ENCODE data around the gene VN1R5. TPM values are rescaled to one million over a fixed set of nuclear protein-coding genes. Genes with fewer than 3 reads are reported as not detected.

Gene VN1R5
- total RNA-seq, 2 donors from 2014 or later: 0.62 TPM; not detected in 1

- no peak for DNase-seq (ENCODE audit: low spot score)
- Histone ChIP-seq H3K4me1 (replicated peaks) (no peaks in the 10 kb centered on the region), H3K27ac (no peak overlapping the region), H3K36me3 (no peaks in the 10 kb centered on the region), H3K27me3 (replicated peaks; ENCODE audit: insufficient read depth) (no peaks in the 10 kb centered on the region), H3K9me3 (no peaks in the 10 kb centered on the region), H3K4me3 (no peak overlapping the region)
- TF ChIP-seq, protein P1, sequence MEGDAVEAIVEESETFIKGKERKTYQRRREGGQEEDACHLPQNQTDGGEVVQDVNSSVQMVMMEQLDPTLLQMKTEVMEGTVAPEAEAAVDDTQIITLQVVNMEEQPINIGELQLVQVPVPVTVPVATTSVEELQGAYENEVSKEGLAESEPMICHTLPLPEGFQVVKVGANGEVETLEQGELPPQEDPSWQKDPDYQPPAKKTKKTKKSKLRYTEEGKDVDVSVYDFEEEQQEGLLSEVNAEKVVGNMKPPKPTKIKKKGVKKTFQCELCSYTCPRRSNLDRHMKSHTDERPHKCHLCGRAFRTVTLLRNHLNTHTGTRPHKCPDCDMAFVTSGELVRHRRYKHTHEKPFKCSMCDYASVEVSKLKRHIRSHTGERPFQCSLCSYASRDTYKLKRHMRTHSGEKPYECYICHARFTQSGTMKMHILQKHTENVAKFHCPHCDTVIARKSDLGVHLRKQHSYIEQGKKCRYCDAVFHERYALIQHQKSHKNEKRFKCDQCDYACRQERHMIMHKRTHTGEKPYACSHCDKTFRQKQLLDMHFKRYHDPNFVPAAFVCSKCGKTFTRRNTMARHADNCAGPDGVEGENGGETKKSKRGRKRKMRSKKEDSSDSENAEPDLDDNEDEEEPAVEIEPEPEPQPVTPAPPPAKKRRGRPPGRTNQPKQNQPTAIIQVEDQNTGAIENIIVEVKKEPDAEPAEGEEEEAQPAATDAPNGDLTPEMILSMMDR (IDR thresholded peaks at IDR 0.05): no peak
- TF ChIP-seq POLR2A (IDR thresholded peaks at IDR 0.05): no peak
- no peak for TF ChIP-seq POLR2AphosphoS5 (IDR thresholded peaks at IDR 0.05)
- intact Hi-C loops (cut with DNase I): no loop called here
- 62% methylated on average over 1 of the region's 1 CpG for WGBS
These were observed 14.1 kb downstream of the VN1R5 start for GRCh38 chr1:247270003-247270402.

GRCh38 chr1:247273013-247273412 lies 17.1 kb downstream of the VN1R5 start:
- no peaks in the 10 kb centered on the region for H3K36me3 ChIP-seq
- 62% methylated on average over 1 of the region's 1 CpG for WGBS
- DNase-seq (ENCODE audit: low spot score): no peak
- H3K27ac ChIP-seq: no peak overlapping the region
- H3K27me3 ChIP-seq (replicated peaks; ENCODE audit: insufficient read depth): no peaks in the 10 kb centered on the region
- intact Hi-C loops (cut with DNase I): no loop called here
- TF ChIP-seq, protein P1 (IDR thresholded peaks at IDR 0.05): no peak
- TF ChIP-seq POLR2A (IDR thresholded peaks at IDR 0.05) (no peak), POLR2AphosphoS5 (IDR thresholded peaks at IDR 0.05) (no peak)
- H3K4me3 ChIP-seq: no peak overlapping the region
- no peaks in the 10 kb centered on the region for H3K9me3 ChIP-seq
- no peaks in the 10 kb centered on the region for H3K4me1 ChIP-seq (replicated peaks)

DNA sequence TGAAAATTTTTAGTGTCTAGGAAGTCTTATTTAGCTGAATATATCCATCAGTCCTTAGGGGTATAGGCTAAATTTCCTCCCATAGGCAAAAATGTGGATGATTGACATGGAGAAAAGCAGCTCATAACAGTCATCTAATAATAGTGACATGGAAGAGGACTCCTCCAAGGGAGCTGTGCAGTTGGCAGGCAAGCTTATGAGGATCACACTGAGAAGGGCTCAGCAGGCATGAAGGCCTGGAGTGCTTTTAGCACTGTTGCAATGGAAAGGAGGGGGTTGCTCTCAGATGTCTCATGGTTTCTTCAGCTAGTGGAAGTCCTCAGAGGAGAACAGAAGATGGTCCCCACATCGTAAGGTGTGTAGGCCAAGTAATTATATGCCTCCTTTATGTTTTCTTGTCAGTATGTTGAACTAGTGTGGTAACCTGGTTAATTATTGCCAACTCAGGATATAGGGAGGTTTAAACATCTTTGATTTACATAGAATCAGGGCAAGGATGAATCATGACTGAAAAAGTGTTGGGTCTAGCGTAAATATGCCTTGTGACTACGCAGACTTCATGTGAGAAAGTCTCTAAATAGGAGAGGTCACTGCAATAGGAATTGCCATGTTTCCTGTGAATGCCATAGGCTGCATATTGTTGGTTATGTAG lies 18.9 kb downstream of the VN1R5 start:
- no peaks in the 10 kb centered on the region for H3K4me1 ChIP-seq (replicated peaks)
- no peaks in the 10 kb centered on the region for H3K27me3 ChIP-seq (replicated peaks; ENCODE audit: insufficient read depth)
- no peak for DNase-seq (ENCODE audit: low spot score)
- no peak for TF ChIP-seq POLR2A (IDR thresholded peaks at IDR 0.05)
- TF ChIP-seq, protein P1 (IDR thresholded peaks at IDR 0.05): no peak
- no peak for TF ChIP-seq POLR2AphosphoS5 (IDR thresholded peaks at IDR 0.05)
- intact Hi-C loops (cut with DNase I): no loop called here
- no peak overlapping the region for H3K4me3 ChIP-seq
- H3K9me3 ChIP-seq: no peaks in the 10 kb centered on the region
- H3K27ac ChIP-seq: no peak overlapping the region
- 50% methylated on average over 3 of the region's 3 CpGs for WGBS
- no peaks in the 10 kb centered on the region for H3K36me3 ChIP-seq

DNA sequence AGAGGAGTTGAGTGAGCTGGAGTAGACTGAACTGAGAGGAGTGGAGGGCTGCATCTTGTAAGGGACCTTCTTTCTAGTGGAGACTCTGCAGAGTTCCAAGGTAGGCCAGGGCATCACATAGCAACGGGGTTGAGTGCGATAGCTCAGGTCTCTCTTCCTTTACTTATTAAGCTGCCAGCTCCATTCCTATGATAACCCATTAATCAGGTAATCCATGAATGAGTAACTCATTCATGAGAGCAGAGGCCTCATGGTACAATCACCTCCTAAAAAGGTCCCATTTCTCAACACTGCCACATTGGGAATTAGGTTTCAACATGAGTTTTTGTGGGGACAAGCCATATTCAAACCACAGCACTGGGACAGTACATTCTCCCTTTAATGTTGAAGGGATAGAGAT lies 21.3 kb downstream of the VN1R5 start:
- 100% methylated on average over 2 of the region's 2 CpGs for WGBS
- Histone ChIP-seq H3K27me3 (replicated peaks; ENCODE audit: insufficient read depth) (no peaks in the 10 kb centered on the region), H3K4me3 (no peak overlapping the region), H3K4me1 (replicated peaks) (no peaks in the 10 kb centered on the region), H3K9me3 (no peaks in the 10 kb centered on the region), H3K36me3 (no peaks in the 10 kb centered on the region), H3K27ac (no peak overlapping the region)
- no peak for DNase-seq (ENCODE audit: low spot score)
- TF ChIP-seq POLR2AphosphoS5 (IDR thresholded peaks at IDR 0.05): no peak
- TF ChIP-seq, protein P1 (IDR thresholded peaks at IDR 0.05): no peak
- no peak for TF ChIP-seq POLR2A (IDR thresholded peaks at IDR 0.05)
- intact Hi-C loops (cut with DNase I): no loop called here

GRCh38 chr1:247281001-247281574 lies 25.2 kb downstream of the VN1R5 start:
- intact Hi-C loops (cut with DNase I): no loop called here
- DNase-seq (ENCODE audit: low spot score): no peak

More at GRCh38 chr1:247281001-247281574, 25.2 kb downstream of the VN1R5 start:
- TF ChIP-seq POLR2AphosphoS5 (IDR thresholded peaks at IDR 0.05): no peak
- TF ChIP-seq, protein P1 (IDR thresholded peaks at IDR 0.05): no peak
- TF ChIP-seq POLR2A (IDR thresholded peaks at IDR 0.05): no peak
- H3K4me1 ChIP-seq (replicated peaks): no peaks in the 10 kb centered on the region
- 55% methylated on average over 5 of the region's 5 CpGs for WGBS
- no peak overlapping the region for H3K4me3 ChIP-seq
- H3K27me3 ChIP-seq (replicated peaks; ENCODE audit: insufficient read depth): no peaks in the 10 kb centered on the region
- H3K9me3 ChIP-seq: no peaks in the 10 kb centered on the region
- no peaks in the 10 kb centered on the region for H3K36me3 ChIP-seq
- H3K27ac ChIP-seq: no peak overlapping the region
